ENCODE results near the gene FCN1.

DNA sequence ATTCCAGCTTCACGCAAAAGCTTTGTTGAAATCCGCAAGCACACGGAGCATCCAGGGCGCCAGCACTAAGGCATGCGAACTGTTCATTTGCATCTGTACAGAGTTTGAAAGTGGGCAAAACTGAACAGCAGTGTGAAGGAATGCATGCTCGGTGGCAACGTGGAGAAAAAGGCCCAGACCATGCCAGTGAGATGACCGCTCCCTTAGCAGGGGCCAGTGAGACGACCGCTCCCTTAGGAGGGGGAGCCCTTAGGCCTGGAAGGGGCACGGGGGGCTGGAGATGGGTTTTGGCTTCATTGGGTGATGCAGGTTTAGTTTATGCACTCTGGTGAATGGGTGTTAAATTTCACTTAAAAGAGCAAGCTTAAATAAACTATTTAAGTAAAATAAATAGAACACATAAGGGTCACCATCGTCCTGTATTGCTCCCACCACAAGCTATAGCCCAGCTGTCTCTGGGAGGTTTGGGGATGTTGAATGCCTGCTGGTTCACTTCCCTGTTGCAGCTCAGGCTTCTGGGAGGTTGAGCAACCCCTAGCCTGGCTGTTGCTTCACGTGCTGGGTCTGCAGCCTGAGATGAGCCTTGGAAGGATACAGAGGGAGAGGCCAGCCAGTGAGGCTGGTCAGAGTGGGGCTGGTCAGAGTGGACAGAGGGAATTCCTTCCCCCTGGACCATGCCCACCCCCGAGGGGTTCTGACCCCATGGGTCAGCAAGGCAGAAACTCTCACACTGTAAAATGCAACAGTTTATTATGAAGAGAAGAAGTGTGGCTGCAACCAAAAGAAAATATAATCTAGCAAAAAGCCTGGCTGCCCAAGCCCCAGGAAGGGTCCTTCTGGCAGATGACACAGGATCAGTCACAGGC lies 4.6 kb upstream of the FCN1 start:
- TF ChIP-seq SIN3A (IDR thresholded peaks at IDR 0.05; ENCODE audit: low read depth, low read length): no peak
- no peak for TF ChIP-seq POLR2A (IDR thresholded peaks at IDR 0.05; ENCODE audit: low read depth, low read length)
- no peak for TF ChIP-seq EP300 (IDR thresholded peaks at IDR 0.05; ENCODE audit: borderline replicate concordance in 1 of 2, control insufficient read depth in 1 of 2, low read depth in 2 of 2, low read length in 2 of 2)
- TF ChIP-seq, protein P1, sequence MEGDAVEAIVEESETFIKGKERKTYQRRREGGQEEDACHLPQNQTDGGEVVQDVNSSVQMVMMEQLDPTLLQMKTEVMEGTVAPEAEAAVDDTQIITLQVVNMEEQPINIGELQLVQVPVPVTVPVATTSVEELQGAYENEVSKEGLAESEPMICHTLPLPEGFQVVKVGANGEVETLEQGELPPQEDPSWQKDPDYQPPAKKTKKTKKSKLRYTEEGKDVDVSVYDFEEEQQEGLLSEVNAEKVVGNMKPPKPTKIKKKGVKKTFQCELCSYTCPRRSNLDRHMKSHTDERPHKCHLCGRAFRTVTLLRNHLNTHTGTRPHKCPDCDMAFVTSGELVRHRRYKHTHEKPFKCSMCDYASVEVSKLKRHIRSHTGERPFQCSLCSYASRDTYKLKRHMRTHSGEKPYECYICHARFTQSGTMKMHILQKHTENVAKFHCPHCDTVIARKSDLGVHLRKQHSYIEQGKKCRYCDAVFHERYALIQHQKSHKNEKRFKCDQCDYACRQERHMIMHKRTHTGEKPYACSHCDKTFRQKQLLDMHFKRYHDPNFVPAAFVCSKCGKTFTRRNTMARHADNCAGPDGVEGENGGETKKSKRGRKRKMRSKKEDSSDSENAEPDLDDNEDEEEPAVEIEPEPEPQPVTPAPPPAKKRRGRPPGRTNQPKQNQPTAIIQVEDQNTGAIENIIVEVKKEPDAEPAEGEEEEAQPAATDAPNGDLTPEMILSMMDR (IDR thresholded peaks at IDR 0.05 in 2 of 3, conservative IDR thresholded peaks at IDR 0.05 in 1 of 3; ENCODE audit: control insufficient read depth in 2 of 3, extremely low read depth in 1 of 3, insufficient read depth in 1 of 3, low read depth in 3 of 3, low read length in 3 of 3): no peak
- TF ChIP-seq, protein P2, sequence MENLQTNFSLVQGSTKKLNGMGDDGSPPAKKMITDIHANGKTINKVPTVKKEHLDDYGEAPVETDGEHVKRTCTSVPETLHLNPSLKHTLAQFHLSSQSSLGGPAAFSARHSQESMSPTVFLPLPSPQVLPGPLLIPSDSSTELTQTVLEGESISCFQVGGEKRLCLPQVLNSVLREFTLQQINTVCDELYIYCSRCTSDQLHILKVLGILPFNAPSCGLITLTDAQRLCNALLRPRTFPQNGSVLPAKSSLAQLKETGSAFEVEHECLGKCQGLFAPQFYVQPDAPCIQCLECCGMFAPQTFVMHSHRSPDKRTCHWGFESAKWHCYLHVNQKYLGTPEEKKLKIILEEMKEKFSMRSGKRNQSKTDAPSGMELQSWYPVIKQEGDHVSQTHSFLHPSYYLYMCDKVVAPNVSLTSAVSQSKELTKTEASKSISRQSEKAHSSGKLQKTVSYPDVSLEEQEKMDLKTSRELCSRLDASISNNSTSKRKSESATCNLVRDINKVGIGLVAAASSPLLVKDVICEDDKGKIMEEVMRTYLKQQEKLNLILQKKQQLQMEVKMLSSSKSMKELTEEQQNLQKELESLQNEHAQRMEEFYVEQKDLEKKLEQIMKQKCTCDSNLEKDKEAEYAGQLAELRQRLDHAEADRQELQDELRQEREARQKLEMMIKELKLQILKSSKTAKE (IDR thresholded peaks at IDR 0.05; ENCODE audit: low read depth, poor library complexity, severe bottlenecking): no peak
- no peak for TF ChIP-seq RAD21 (IDR thresholded peaks at IDR 0.05; ENCODE audit: insufficient read depth, low read depth, low read length)
- TF ChIP-seq RB1 (IDR thresholded peaks at IDR 0.05; ENCODE audit: borderline replicate concordance): no peak
- no peak for TF ChIP-seq NFIC (IDR thresholded peaks at IDR 0.05; ENCODE audit: low read depth, low read length)

Measured in GM12878 (cell line).